ENCODE measurements around the gene PITPNM3.

Gene PITPNM3

GRCh38 chr17:6476076-6476809, 80.1 kb downstream of the PITPNM3 start:
- no peak for DNase-seq

GRCh38 chr17:6475411-6475810, 80.9 kb downstream of the PITPNM3 start:
- peak; percentile 80 for DNase-seq

- peak; percentile 28 for DNase-seq
Measured at GRCh38 chr17:6474906-6475305, 81.4 kb downstream of the PITPNM3 start.

- no peak for DNase-seq
Measured at GRCh38 chr17:6474376-6474775, 82.0 kb downstream of the PITPNM3 start.

GRCh38 chr17:6473128-6473767, 83.1 kb downstream of the PITPNM3 start:
- DNase-seq: peak; percentile 45

GRCh38 chr17:6472517-6472916, 83.8 kb downstream of the PITPNM3 start:
- no peak for DNase-seq

GRCh38 chr17:6471531-6472465, 84.6 kb downstream of the PITPNM3 start:
- no peak for DNase-seq

- DNase-seq: no peak
Measured at GRCh38 chr17:6470751-6471521, 85.4 kb downstream of the PITPNM3 start.

- no peak for DNase-seq
Measured at GRCh38 chr17:6470146-6470718, 86.1 kb downstream of the PITPNM3 start.

- DNase-seq: no peak
Measured at GRCh38 chr17:6468051-6468790, 88.1 kb downstream of the PITPNM3 start.

GRCh38 chr17:6467567-6467966, 88.8 kb downstream of the PITPNM3 start:
- no peak for DNase-seq

GRCh38 chr17:6465206-6466003, 91.0 kb downstream of the PITPNM3 start:
- no peak for DNase-seq

- no peak for DNase-seq
Measured at GRCh38 chr17:6464446-6465041, 91.8 kb downstream of the PITPNM3 start.

- no peak for DNase-seq
Measured at GRCh38 chr17:6463616-6464445, 92.5 kb downstream of the PITPNM3 start.

GRCh38 chr17:6462692-6463091, 93.7 kb downstream of the PITPNM3 start:
- DNase-seq: no peak

GRCh38 chr17:6461792-6462524, 94.4 kb downstream of the PITPNM3 start:
- no peak for DNase-seq

GRCh38 chr17:6461246-6461645, 95.1 kb downstream of the PITPNM3 start:
- DNase-seq: no peak

- no peak for DNase-seq
Measured at GRCh38 chr17:6460531-6461161, 95.7 kb downstream of the PITPNM3 start.

Data from NCI-H1694 treated with DMSO at 0.1 percent for 48 hours (cell line).